GM12878 (cell line): ENCODE measurements around the gene HDAC3. TPM values are rescaled to one million over a fixed set of nuclear protein-coding genes. Genes with fewer than 3 reads are reported as not detected.

Experiments used
- RAD21 ChIP-seq: IDR thresholded peaks from 2 replicates; pipeline ENCODE4 v1.6.1; 2011; ENCODE audit warnings: mild to moderate bottlenecking, low read depth, low read length, moderate library complexity; ENCODE audit not compliant: insufficient read depth
- REST ChIP-seq: IDR thresholded peaks from 2 replicates; pipeline ENCODE4 v1.6.1; 2012; ENCODE audit warnings: mild to moderate bottlenecking, low read depth, low read length
- RUNX3 ChIP-seq: IDR thresholded peaks from 2 replicates; pipeline ENCODE4 v1.6.1; 2012; ENCODE audit warnings: low read length, inconsistent platforms
- ZNF687 ChIP-seq: fragments of 450-650 bp; IDR thresholded peaks from 2 replicates; pipeline ENCODE4 v1.6.1; 2017; ENCODE audit warnings: mild to moderate bottlenecking, moderate library complexity
- polyA plus RNA-seq, 11 experiments: library from polyadenylated mRNA; depleted of rRNA in 4 of 11; unstranded in 6 of 11; stranded (reverse) in 5 of 11; fragments of >200 nt; fragmentation: Nextera tagmentation in 4 of 11; fragmentation: Illumina TruSeq in 1 of 11; extraction: Ambion mirVana in 4 of 11; extraction: Trizol in 1 of 11; gene quantifications; 1 replicate in 1 of 11; 2 replicates in 10 of 11; pipeline versions ENCODE4 v1.2.1 to v1.2.3, GENCODE V29; 2011 to 2016; ENCODE audit warnings: inconsistent platforms in 2 of 11, missing spikeins in 2 of 11, low read depth in 1 of 11
- total RNA-seq, 4 experiments: library from RNA; depleted of rRNA in 3 of 4; stranded (reverse); fragments of >200 nt in 3 of 4; fragmentation: Illumina TruSeq in 1 of 4; extraction: Trizol in 1 of 4; gene quantifications; 2 replicates each; pipeline versions ENCODE4 v1.2.1 to v1.2.3, GENCODE V29; 2013 to 2021

The HDAC3 gene
- total and polyA plus RNA-seq, 10 of the 15 experiments (the other 5 are each of a cell fraction or from before 2014, with no cell fraction given) = 62.2 to 140 (median 112) TPM

- TF ChIP-seq REST (peak; percentile 89), RUNX3 (peak; percentile 55), RAD21 (peak; percentile 52), ZNF687 (peak; percentile 76; the same call in 1 of the 2 replicates)
These were observed 1.2 kb upstream of the HDAC3 start (continued) for GRCh38 chr5:141637767-141638419.
